Endothelial cell of umbilical vein (primary cell): ENCODE results near the gene CACNG4. TPM values are rescaled to one million over a fixed set of nuclear protein-coding genes. Genes with fewer than 3 reads are reported as not detected.

Experiments
- BruUV-seq: library from RNA; stranded (reverse); fragments of 400-500 nt; replicated peaks from 2 replicates; lab custom pipeline; 2021; lab: Mats Ljungman, UMichigan
- CTCF ChIA-PET: fragments of 300-600, 350-600 bp; sonication (Branson Sonifier 250); formaldehyde crosslinking; loops from one replicate; lab custom pipeline; 2021; ENCODE audit warnings: antibody characterized with exemption, inconsistent platforms; lab: Charles Lee
- POLR2A ChIA-PET: fragments of 300-600, 350-600 bp; sonication (Branson Sonifier 250); formaldehyde crosslinking; loops from one replicate; lab custom pipeline; 2021; ENCODE audit warnings: antibody characterized with exemption, inconsistent platforms; lab: Charles Lee
- DNase-seq: peaks from one replicate; pipeline ENCODE4 v3.0.0-alpha.2; 2011; ENCODE audit warnings: low read depth, low spot score
- FAIRE-seq: peaks from 2 replicates; lab custom pipeline; 2011; peaks lifted over from hg19 to GRCh38; lab: Jason Lieb, UNC
- H2AFZ ChIP-seq: 2 replicates; pipeline ENCODE4 v1.6.0; 2012; ENCODE audit warnings: low read depth, low read length, control low read depth, inconsistent platforms
- H3K27ac ChIP-seq: 2 replicates; pipeline ENCODE4 v1.5.1; 2011; ENCODE audit warnings: low read depth, mild to moderate bottlenecking, control low read depth, low read length, moderate library complexity; ENCODE audit not compliant: insufficient read depth
- H3K27me3 ChIP-seq, 2 experiments: 2 replicates each; pipeline versions ENCODE4 v1.6.0 to v1.6.1; 2011; ENCODE audit warnings: low read length in 2 of 2, mixed read lengths in 1 of 2; ENCODE audit not compliant: control insufficient read depth in 2 of 2, insufficient read depth in 2 of 2
- H3K36me3 ChIP-seq, 2 experiments: 2 replicates in 1 of 2; 3 replicates in 1 of 2; pipeline ENCODE4 v1.5.1; 2011; ENCODE audit warnings: low read length in 2 of 2, mild to moderate bottlenecking in 1 of 2, moderate library complexity in 1 of 2; ENCODE audit not compliant: control insufficient read depth in 2 of 2, insufficient read depth in 2 of 2; ENCODE audit errors: extremely low read depth in 1 of 2
- H3K4me1 ChIP-seq: 3 replicates; pipeline ENCODE4 v1.5.1; 2011; ENCODE audit warnings: mild to moderate bottlenecking, low read length; ENCODE audit not compliant: control insufficient read depth, insufficient read depth; ENCODE audit errors: extremely low read depth
- H3K4me2 ChIP-seq: 2 replicates; pipeline ENCODE4 v1.6.1; 2011; ENCODE audit warnings: low read length, control low read depth, mixed read lengths; ENCODE audit not compliant: insufficient read depth
- H3K4me3 ChIP-seq, 3 experiments: fragments of 200-600 bp in 1 of 3; sonication (generic), shearing (Covaris generic) in 1 of 3; replicated peaks in 1 of 3; 2 replicates each; pipeline ENCODE4 v1.5.1; 2011 to 2016; ENCODE audit warnings: control low read depth in 3 of 3, low read length in 3 of 3, mild to moderate bottlenecking in 2 of 3, inconsistent platforms in 1 of 3, low read depth in 1 of 3, moderate library complexity in 1 of 3; ENCODE audit not compliant: insufficient read depth in 1 of 3
- H3K79me2 ChIP-seq: 2 replicates; pipeline ENCODE4 v1.6.0; 2012; ENCODE audit warnings: low read length, inconsistent platforms; ENCODE audit not compliant: control insufficient read depth, insufficient read depth
- H3K9ac ChIP-seq: replicated peaks from 2 replicates; pipeline ENCODE3; 2011; ENCODE audit warnings: low read length, control low read depth; ENCODE audit not compliant: insufficient read depth; ENCODE audit errors: extremely low read depth
- H3K9me1 ChIP-seq: replicated peaks from 3 replicates; pipeline ENCODE4 v1.6.0; 2011; ENCODE audit warnings: mild to moderate bottlenecking, low read length; ENCODE audit not compliant: control insufficient read depth, insufficient read depth; ENCODE audit errors: extremely low read depth
- H3K9me3 ChIP-seq: replicated peaks from 2 replicates; pipeline ENCODE4 v1.5.1; 2012; ENCODE audit warnings: low read length, inconsistent platforms; ENCODE audit not compliant: control insufficient read depth, insufficient read depth
- H4K20me1 ChIP-seq: replicated peaks from 2 replicates; pipeline ENCODE3; 2011; ENCODE audit warnings: mild to moderate bottlenecking, low read length; ENCODE audit not compliant: control insufficient read depth, insufficient read depth; ENCODE audit errors: extremely low read depth
- EZH2 ChIP-seq: IDR thresholded peaks from 2 replicates; pipeline ENCODE4 v1.6.1; 2012; ENCODE audit warnings: borderline replicate concordance, low read depth, mild to moderate bottlenecking, moderate library complexity, low read length, inconsistent platforms; ENCODE audit not compliant: severe bottlenecking
- FOS ChIP-seq: IDR thresholded peaks from 2 replicates; pipeline ENCODE4 v1.6.1; 2011; ENCODE audit warnings: mild to moderate bottlenecking, low read length, moderate library complexity, borderline replicate concordance; ENCODE audit not compliant: insufficient read depth
- GATA2 ChIP-seq: IDR thresholded peaks from 2 replicates; pipeline ENCODE4 v1.7.0; 2011; ENCODE audit warnings: low read depth, mild to moderate bottlenecking, moderate library complexity, mixed read lengths, low read length; ENCODE audit not compliant: insufficient read length, insufficient read depth
- JUN ChIP-seq: IDR thresholded peaks from 2 replicates; pipeline ENCODE4 v1.6.1; 2011; ENCODE audit warnings: borderline replicate concordance, low read depth; ENCODE audit not compliant: insufficient read length, insufficient read depth
- MYC ChIP-seq: IDR thresholded peaks from one replicate; pipeline ENCODE4 v1.6.1; 2011; ENCODE audit warnings: mild to moderate bottlenecking, low read depth, low read length
- POLR2A ChIP-seq: IDR thresholded peaks from 2 replicates; pipeline ENCODE4 v1.6.1; 2012; ENCODE audit warnings: low read depth, mild to moderate bottlenecking, control low read depth, low read length
- POLR2AphosphoS5 ChIP-seq: IDR thresholded peaks from 2 replicates; pipeline ENCODE4 v1.6.1; 2012; ENCODE audit warnings: low read depth, mild to moderate bottlenecking, control low read depth, low read length, moderate library complexity; ENCODE audit not compliant: insufficient read depth
- dilution Hi-C: fragments of 300-500 bp; cut with MboI; formaldehyde crosslinking; loops from one replicate; pipeline ENCODE4 v1.15.0; 2019; ENCODE audit warnings: low sequenced_read_pairs; ENCODE audit not compliant: extremely low pct_ligation_motif_present
- intact Hi-C: fragments of 100-400 bp; cut with micrococcal nuclease; formaldehyde crosslinking; loops from one replicate; pipeline ENCODE4 v1.10.0; 2022
- polyA plus RNA-seq, 4 experiments: library from polyadenylated mRNA; depleted of rRNA in 3 of 4; stranded (reverse) in 3 of 4; unstranded in 1 of 4; fragments of >200 nt; gene quantifications; 2 replicates each; pipeline versions ENCODE4 v1.2.1 to v1.2.3, GENCODE V29; 2011 to 2012; ENCODE audit warnings: missing spikeins in 1 of 4
- total RNA-seq: library from RNA; stranded (reverse); gene quantifications from 2 replicates; pipeline ENCODE4 v1.2.3, GENCODE V29; 2021
- TF ChIP-seq, protein P1 (sequence below): IDR thresholded peaks from 2 replicates; pipeline ENCODE4 v1.6.1; 2011; ENCODE audit not compliant: insufficient read depth, insufficient read length
- TF ChIP-seq, protein P2 (sequence below), 2 donors: IDR thresholded peaks; 1 replicate in 1 of 2; 2 replicates in 1 of 2; pipeline ENCODE4 v1.5.1; 2011; ENCODE audit warnings: low read length in 2 of 2, mild to moderate bottlenecking in 2 of 2, moderate library complexity in 2 of 2, control low read depth in 1 of 2, inconsistent platforms in 1 of 2, low read depth in 1 of 2; ENCODE audit not compliant: insufficient read depth in 1 of 2; ENCODE audit errors: extremely low read depth in 1 of 2

The CACNG4 gene
- total and polyA plus RNA-seq, 2 donors (not counting 3 experiments of a cell fraction or from before 2014, with no cell fraction given), result not detected

DNA sequence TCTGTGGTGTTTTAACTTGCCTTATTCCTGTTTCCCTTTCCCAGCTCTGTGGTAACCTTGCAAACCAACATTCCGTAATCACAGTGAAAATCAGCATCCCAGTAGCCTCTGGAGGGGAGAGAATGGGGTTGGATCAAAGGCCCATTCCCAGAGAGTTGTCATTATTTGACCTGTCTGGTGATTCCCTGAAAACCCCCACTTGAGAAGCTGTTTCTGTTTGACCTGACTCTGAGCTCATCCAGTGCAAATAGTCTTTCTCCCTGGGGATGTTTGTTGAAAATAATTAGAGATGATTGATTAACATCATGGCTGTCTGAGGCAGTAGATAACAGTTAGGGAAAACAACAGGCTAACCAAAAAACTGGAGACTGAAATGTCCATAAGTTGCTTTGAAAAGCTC, 82.9 kb downstream of the CACNG4 start:
- H3K9me3 ChIP-seq, result peaks cover 2% of the 10 kb centered on the region
- H3K27me3 ChIP-seq, result no peaks in the 10 kb centered on the region
- dilution Hi-C loops (no loop called here), intact Hi-C loops (no loop called here)
- ChIA-PET POLR2A (no interaction called here), CTCF (no interaction called here)
- no peak overlapping the region for H2AFZ ChIP-seq
- no peaks in the 10 kb centered on the region for H3K79me2 ChIP-seq
- H4K20me1 ChIP-seq, result no peaks in the 10 kb centered on the region
- no peak overlapping the region for H3K9ac ChIP-seq
- H3K4me1 ChIP-seq, result no peaks in the 10 kb centered on the region
- no peak for TF ChIP-seq EZH2
- TF ChIP-seq, protein P1, sequence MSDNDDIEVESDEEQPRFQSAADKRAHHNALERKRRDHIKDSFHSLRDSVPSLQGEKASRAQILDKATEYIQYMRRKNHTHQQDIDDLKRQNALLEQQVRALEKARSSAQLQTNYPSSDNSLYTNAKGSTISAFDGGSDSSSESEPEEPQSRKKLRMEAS, result no peak
- TF ChIP-seq, protein P2, sequence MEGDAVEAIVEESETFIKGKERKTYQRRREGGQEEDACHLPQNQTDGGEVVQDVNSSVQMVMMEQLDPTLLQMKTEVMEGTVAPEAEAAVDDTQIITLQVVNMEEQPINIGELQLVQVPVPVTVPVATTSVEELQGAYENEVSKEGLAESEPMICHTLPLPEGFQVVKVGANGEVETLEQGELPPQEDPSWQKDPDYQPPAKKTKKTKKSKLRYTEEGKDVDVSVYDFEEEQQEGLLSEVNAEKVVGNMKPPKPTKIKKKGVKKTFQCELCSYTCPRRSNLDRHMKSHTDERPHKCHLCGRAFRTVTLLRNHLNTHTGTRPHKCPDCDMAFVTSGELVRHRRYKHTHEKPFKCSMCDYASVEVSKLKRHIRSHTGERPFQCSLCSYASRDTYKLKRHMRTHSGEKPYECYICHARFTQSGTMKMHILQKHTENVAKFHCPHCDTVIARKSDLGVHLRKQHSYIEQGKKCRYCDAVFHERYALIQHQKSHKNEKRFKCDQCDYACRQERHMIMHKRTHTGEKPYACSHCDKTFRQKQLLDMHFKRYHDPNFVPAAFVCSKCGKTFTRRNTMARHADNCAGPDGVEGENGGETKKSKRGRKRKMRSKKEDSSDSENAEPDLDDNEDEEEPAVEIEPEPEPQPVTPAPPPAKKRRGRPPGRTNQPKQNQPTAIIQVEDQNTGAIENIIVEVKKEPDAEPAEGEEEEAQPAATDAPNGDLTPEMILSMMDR (IDR thresholded peaks at IDR 0.05; ENCODE audit: extremely low read depth in 1 of 2, insufficient read depth in 1 of 2, low read depth in 1 of 2, low read length in 2 of 2), result no peak
- TF ChIP-seq GATA2, result no peak
- no peak for TF ChIP-seq MYC
- TF ChIP-seq POLR2AphosphoS5, result no peak
- no peak for TF ChIP-seq FOS
- TF ChIP-seq JUN, result no peak
- TF ChIP-seq POLR2A, result no peak
- FAIRE-seq (no peak), DNase-seq (no peak)
- no peaks in the 10 kb centered on the region for H3K9me1 ChIP-seq
- no peak overlapping the region for H3K27ac ChIP-seq
- no peaks in the 10 kb centered on the region for H3K36me3 ChIP-seq
- BruUV-seq, result no TSS peak
- H3K4me3 ChIP-seq, result no peak overlapping the region
- no peak overlapping the region for H3K4me2 ChIP-seq
